Measurements from ENCODE around the gene MTERF4.

The MTERF4 gene

DNA sequence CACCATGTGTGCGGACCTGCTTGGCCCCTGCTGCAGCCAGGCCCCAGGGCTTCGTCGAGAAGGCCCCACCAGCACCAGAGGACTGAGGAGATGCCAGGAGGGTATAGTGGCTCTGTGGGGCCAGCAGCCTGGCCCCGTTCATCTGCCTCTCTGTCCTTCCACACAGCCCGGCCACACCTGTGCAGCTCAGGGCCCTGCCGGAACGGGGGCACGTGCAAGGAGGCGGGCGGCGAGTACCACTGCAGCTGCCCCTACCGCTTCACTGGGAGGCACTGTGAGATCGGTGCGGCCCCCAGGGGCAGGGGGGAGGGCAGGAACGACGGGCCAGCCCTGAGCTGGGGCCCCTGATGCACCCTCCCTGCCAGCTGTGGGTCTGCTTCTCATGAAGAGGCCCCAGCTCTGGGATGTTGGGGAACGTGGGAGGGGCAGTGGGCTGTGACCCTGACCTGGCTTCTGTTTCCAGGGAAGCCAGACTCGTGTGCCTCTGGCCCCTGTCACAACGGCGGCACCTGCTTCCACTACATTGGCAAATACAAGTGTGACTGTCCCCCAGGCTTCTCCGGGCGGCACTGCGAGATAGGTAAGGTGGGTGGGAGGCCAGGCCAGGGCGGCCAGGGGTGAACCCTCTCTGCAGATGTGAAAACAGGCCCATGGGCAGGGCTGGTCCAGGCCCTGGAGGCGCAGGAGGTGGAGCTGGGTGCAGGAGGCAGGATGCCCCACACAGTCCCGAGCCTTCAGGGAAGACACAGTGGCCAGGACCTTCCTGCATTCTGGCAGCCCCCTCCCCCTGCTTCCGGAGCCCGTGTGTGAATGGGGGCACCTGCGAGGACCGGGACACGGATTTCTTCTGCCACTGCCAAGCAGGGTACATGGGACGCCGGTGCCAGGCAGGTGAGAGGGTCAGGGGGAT lies 50.3 kb downstream of the MTERF4 start:
- TF ChIP-seq GATA3 (IDR thresholded peaks at IDR 0.05; ENCODE audit: low read depth, low read length) (no peak), GATA2 (IDR thresholded peaks at IDR 0.05; ENCODE audit: low read depth, low read length) (no peak)

- no peak for TF ChIP-seq GATA2 (IDR thresholded peaks at IDR 0.05; ENCODE audit: low read depth, low read length)
- TF ChIP-seq GATA3 (IDR thresholded peaks at IDR 0.05; ENCODE audit: low read depth, low read length): no peak
Observed at GRCh38 chr2:241050624-241051577, 51.2 kb downstream of the MTERF4 start.

- TF ChIP-seq GATA2 (IDR thresholded peaks at IDR 0.05; ENCODE audit: low read depth, low read length) (no peak), GATA3 (IDR thresholded peaks at IDR 0.05; ENCODE audit: low read depth, low read length) (no peak)
Observed at GRCh38 chr2:241049739-241050623, 52.1 kb downstream of the MTERF4 start.

GRCh38 chr2:241048949-241049343 lies 53.1 kb downstream of the MTERF4 start:
- TF ChIP-seq GATA2 (IDR thresholded peaks at IDR 0.05; ENCODE audit: low read depth, low read length) (no peak), GATA3 (IDR thresholded peaks at IDR 0.05; ENCODE audit: low read depth, low read length) (no peak)

DNA sequence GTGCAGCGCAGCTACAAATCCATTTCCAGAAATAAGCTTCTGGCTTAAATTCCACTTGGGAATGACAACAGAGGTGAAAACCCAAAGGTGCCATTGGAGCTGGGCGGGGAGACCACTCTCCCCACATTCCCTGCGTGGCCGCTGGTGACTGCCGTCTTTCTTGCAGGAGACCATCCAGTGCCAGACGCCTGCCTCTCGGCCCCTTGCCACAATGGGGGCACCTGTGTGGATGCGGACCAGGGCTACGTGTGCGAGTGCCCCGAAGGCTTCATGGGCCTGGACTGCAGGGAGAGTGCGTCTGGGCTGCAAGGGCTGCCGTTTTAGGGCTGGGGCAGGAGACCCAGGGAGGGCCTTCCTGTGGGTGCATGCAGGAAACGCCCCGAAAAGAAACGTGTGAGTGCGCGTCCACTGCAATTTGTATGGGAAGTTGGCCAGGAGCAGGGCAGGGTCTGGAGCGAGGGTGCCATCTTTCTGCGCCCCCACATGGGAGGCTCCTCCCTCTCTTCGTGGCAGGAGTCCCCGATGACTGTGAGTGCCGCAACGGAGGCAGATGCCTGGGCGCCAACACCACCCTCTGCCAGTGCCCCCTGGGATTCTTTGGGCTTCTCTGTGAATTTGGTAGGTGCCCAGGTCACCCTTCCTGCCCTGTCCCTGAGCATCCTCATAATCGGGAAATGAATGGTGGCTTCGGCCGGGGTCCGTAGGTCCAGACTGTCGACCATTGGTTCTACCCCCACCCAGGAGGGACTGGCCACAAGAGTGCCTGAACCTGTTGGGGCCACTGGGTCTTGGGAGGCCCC lies 53.7 kb downstream of the MTERF4 start:
- TF ChIP-seq GATA3 (IDR thresholded peaks at IDR 0.05; ENCODE audit: low read depth, low read length): no peak
- no peak for TF ChIP-seq GATA2 (IDR thresholded peaks at IDR 0.05; ENCODE audit: low read depth, low read length)

- TF ChIP-seq GATA3 (IDR thresholded peaks at IDR 0.05; ENCODE audit: low read depth, low read length): no peak
Observed at GRCh38 chr2:241047253-241048010, 54.7 kb downstream of the MTERF4 start.
